NCI-H2029 (cell line): ENCODE data around the gene IFNA4.

Source experiments
- DNase-seq: peaks from one replicate; lab custom pipeline; 2025; lab: John Stamatoyannopoulos, UW

Gene IFNA4

GRCh38 chr9:21165516-21165915 is 21.9 kb downstream of the IFNA4 start:
- DNase-seq: no peak

- no peak for DNase-seq
Observed at GRCh38 chr9:21160178-21160577, 27.2 kb downstream of the IFNA4 start.

- no peak for DNase-seq
Observed at GRCh38 chr9:21155501-21155900, 31.9 kb downstream of the IFNA4 start.

- DNase-seq: no peak
Observed at GRCh38 chr9:21154018-21154608, 33.3 kb downstream of the IFNA4 start.

- DNase-seq: no peak
Observed at GRCh38 chr9:21153336-21154017, 33.9 kb downstream of the IFNA4 start.

- DNase-seq: no peak
Observed at GRCh38 chr9:21144603-21145002, 42.8 kb downstream of the IFNA4 start.

GRCh38 chr9:21141427-21141882 is 45.9 kb downstream of the IFNA4 start, which contains the start of gene IFNW1:
TSS of gene IFNW1 (minus strand) at chr9:21141832. CDS start at chr9:21141570, 262 bp downstream.
- no peak for DNase-seq

- no peak for DNase-seq
Observed at GRCh38 chr9:21137020-21137419, 50.4 kb downstream of the IFNA4 start.
